Lung microvascular endothelial cell (primary cell): ENCODE measurements around the gene PPRC1. TPM values are rescaled to one million over a fixed set of nuclear protein-coding genes. Genes with fewer than 3 reads are reported as not detected.

Experiments
- DNase-seq, 2 donors: peaks; one replicate each; pipeline versions ENCODE4 v3.0.0 to v3.0.0-alpha.2; 2010; ENCODE audit warnings: low read depth in 2 of 2
- total RNA-seq: library from RNA; depleted of rRNA; stranded (reverse); fragments of >200 nt; gene quantifications from 2 replicates; pipeline ENCODE4 v1.2.1, GENCODE V29; 2014

The PPRC1 gene
- total RNA-seq, 1 donor from 2014 or later, result 8.9 TPM

DNA sequence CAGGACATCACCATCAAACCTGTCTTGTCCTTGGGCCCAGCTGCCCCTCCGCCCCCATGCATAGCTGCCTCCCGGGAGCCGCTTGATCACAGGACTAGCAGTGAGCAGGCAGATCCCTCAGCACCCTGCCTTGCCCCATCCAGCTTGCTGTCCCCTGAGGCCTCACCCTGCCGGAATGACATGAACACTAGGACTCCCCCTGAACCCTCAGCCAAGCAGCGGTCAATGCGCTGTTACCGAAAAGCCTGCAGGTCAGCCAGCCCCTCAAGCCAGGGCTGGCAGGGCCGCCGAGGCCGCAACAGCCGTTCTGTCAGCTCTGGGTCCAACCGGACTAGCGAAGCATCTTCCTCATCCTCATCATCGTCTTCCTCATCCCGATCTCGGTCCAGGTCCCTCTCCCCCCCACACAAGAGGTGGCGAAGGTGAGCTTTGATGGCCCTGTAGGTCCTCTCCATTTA is 14.2 kb downstream of the PPRC1 start:
- no peak for DNase-seq

DNA sequence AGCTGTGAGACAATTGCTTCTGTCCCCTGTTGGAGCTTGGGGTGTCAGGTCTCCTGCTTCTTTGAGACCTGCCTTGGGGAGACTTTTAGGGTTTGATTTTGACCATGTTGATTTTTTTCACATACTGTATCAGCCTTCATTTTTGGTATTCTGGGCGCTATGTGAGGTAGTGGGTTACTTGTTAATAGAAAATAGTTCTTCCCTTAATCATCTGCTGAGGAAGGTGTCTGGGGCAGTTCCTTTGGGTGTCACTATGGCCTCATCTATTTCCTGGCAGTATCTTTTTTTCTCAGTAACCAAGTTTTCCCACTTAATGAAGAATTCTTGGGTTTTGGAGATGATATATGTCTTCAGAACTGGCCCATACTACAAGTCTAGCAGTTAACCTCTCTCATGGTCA is 14.7 kb downstream of the PPRC1 start:
- no peak for DNase-seq

DNA sequence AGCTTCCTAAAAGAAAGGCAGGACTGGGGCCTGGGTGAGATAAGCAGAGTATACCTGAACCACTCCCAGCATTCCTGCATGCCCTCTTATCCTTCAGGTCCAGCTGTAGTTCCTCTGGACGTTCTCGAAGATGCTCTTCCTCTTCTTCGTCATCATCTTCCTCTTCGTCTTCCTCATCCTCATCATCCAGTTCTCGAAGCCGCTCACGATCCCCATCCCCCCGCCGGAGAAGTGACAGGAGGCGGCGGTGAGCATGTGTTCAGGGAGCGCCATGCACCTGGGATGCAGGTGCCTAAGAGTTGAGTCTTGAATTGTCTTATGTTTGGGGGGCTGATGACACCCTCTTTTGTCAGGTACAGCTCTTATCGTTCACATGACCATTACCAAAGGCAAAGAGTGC is 15.4 kb downstream of the PPRC1 start:
- no peak for DNase-seq

DNA sequence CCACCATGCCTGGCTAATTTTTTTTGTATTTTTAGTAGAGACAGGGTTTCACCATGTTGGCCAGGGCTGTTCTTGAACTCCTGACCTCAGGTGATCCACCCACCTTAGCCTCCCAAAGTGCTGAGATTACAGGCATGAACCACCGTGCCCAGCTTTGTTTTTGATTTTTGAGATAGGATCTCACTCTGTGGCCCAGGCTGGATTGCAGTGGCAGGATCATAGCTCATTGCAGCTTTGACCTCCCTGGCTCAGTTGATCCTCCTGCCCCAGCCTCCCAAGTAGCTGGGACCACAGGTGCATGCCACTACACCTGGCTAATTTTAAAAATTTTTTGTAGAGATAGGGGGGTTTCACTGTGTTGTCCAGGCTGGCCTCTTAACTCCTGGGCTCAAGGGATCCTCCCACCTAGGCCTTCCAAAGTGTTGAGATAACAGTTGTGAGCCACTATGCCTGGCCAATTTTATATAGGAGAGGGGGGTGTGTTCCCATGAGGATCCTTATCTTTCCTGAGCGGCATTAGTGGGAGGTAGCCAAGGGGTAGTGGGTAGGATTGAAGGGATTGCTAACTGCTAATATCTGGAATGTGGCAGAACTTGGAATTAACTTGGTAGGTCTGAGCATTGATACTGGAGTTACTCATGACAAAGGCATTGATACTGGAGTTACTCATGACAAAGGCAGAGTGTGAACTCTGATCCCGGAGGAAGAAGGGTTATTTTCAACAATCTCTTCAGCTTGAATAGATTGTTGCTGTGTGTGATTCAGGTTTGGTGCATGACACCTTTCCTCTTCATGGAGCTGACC is 18.3 kb downstream of the PPRC1 start:
- DNase-seq, result peak in 1 of 2 donors; percentile 57

DNA sequence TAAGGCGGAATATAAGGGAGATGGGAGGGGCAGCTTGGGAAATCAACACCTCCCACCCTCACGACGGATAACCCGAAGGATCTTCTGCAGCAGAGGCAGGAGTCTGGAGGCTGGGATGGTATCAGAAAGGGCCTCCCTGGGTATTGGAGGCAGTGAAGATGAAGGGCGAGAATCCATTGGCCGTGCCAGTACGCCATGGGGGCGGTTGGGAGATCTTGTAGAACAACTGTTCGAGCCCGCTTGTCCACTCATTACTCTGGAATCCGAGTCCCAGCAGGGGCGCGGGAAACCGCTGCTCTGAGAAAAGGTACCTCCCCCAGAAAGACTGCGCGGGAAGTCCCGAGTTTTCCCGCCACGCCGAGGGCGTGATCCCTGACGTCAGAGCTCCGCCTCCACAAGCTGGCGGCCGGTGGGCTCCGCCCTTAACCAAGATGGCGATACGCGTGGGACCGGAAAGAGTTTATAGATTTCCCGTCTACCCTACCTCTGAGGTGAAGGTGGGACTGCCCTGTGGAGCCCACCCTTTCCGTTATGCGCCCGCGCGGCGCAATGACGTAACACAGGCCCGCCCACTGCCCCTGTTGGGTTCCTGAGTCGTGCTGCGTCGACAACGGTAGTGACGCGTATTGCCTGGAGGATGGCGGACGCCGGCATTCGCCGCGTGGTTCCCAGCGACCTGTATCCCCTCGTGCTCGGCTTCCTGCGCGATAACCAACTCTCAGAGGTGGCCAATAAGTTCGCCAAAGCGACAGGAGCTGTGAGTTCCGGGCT is 19.1 kb downstream of the PPRC1 start, which contains the start of gene NOLC1:
TSS of gene NOLC1 (plus strand) at position 616 of the 771 bp plus-strand sequence. CDS start at position 638, 22 bp downstream.
- DNase-seq, result peak; percentile 99 to 100

DNA sequence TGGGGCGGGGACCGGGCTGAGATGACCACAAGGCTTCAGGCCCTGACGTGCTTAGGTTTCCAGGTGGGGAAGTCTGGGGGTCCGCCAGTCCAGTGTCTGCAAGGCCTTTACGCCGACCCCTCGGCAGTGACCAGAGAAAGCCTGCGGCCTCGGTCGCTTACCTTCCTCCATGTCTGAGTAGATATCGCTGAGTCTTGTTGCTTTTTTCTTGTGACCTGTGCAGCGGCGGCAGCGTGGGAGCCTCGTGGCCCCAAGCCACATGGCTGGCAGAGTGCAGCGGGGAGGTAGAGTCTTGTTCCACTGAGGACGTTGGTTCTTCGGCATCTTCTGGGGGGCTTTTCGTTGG is 19.7 kb downstream of the PPRC1 start:
- peak; percentile 31 to 45 for DNase-seq

DNA sequence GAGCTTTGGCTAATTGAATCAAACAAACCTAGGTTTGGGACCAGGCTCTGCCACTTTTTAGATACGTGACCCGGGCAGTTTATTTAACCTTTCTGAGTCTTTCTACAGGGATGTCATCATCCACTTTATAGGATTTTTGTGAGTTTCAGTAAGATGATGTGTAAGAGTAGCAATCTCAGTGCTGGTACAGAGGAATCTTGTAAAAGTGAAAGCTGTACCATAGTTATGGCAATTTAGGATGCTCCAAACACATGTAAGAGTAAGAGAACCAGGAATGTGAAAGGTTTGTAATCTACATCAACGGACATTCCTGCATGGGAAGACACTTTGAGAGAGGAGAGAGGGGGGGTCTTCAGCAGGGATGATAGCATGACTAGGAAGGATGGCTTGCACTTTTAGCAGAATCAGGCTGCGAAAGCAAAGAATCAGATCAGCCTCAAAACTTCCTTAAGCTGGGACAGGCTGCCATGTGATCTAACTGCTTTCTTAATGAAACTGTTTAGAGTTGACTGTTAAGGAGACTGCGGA is 20.3 kb downstream of the PPRC1 start:
- no peak for DNase-seq

DNA sequence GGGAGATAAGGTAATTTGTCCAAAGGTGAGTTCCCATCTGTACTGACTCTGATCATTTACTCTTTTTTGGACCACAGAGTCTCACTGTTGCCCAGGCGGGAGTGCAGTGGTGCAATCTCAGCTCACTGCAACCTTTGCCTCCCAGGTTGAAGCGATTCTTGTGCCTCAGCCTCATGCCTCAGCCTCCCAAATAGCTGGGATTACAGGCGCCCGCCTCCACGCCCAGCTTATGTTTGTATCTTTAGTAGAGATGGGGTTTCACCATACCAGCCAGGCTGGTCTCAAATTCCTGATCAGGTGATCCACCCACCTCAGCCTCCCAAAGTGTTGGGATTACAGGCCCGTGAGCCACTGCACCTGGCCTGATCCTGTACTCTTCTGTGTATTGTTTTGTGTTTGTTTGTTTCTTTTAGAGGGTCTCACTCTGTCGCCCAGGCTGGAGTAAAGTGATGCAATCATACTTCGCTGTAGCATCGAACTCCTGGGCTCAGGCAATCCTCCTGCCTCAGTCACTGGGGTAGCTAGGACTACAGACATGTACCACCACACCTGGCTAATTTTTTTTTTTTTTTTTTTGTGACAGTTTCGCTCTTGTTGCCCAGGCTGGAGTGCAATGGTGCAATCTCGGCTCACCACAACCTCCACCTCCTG is 21.8 kb downstream of the PPRC1 start:
- no peak for DNase-seq

DNA sequence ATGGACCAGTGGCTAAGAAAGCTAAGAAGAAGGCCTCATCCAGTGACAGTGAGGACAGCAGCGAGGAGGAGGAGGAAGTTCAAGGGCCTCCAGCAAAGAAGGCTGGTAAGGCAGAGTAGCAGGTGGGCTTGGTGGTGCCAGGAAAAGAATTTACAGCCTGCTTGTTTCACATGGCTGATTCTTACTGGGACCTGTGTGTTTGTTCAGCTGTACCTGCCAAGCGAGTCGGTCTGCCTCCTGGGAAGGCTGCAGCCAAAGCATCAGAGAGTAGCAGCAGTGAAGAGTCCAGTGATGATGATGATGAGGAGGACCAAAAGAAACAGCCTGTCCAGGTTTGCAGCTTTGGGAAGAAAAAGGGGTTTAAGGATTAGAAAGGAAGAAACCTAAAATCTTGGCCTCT is 24.4 kb downstream of the PPRC1 start:
- DNase-seq, result no peak

DNA sequence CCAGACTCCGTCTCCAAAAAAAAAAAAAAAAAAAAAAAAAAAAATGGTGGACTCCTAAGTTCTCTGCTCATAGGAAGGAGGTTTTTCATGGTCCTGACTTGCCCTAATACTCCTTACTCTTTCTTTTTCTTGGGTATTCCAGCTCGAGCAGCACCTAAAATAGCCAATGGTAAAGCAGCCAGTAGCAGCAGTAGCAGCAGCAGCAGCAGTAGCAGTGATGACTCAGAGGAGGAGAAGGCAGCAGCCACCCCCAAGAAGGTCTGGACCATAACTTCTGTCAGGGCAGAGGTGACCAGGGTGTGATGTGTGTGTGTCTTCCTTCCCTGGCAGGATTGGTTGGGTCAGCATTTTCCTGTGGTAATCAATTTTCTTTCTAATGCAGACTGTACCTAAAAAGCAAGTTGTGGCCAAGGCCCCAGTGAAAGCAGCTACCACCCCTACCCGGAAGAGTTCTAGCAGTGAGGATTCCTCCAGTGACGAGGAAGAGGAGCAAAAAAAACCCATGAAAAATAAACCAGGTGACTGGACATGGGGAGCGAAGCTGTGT is 26.3 kb downstream of the PPRC1 start:
- DNase-seq, result no peak

DNA sequence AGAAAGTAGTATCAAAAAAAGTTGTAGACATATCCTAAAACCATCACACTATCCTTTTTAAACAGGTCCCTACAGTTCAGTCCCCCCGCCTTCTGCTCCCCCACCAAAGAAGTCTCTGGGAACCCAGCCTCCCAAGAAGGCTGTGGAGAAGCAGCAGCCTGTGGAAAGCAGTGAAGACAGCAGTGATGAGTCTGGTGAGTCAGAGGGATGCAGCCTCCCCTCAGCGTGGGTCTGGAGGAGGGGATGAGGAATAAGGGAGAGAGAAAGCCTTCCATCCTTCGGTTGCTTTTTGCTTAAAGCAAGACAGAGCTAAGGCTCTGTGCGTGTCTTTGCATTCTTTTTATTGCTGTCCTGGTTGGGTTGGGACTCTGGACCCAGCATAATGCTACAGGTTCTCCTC is 27.0 kb downstream of the PPRC1 start:
- no peak for DNase-seq

DNA sequence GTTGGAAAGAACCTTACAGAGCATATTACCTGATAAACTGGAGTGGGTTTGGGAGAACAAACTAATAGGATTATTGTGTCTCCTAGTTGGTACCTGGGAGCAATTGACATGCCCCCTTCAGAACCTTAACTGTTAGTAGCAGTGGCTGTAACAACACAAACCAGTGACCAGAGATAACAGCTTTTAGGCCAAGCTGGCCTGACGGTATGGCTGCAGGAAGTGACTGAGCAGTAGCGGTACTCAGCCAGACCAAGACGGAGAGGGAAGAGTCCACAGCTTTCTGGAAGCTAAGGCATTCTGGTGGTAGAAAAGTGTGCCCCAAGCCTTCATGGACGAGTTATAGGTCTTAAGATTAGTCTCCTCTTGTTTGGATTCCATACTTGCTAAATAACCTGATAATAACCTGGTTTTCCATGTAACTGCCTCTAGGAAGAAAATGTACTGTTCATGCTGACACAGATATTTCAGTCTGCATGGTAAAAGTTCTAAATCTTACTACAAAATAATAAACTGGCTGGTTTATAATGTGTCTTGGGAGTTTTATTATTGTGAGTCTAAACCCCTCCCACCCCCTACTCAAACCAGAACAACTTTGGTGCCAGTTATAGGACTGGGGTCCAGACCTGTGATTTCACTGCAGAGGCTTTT is 30.6 kb downstream of the PPRC1 start:
- peak in 1 of 2 donors; percentile 19 for DNase-seq

DNA sequence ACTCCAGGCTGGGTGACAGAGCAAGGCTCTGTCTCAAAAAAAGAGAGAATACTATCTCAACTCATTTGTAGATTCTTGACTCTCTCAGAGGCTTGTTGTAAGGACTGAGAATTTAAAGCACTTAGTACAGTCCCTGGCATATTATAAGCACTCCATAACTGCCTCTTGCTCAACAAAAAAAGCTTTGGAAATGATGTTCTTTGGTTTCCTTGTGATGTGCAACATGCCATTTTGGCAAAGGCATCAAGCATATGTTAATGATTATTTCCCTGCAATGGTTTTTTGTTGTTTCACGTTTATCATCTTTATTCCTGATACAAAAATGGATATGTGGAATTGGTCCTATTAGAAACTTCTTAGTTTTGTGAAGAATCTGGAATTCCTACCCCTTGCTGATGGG is 35.0 kb downstream of the PPRC1 start:
- DNase-seq, result no peak

DNA sequence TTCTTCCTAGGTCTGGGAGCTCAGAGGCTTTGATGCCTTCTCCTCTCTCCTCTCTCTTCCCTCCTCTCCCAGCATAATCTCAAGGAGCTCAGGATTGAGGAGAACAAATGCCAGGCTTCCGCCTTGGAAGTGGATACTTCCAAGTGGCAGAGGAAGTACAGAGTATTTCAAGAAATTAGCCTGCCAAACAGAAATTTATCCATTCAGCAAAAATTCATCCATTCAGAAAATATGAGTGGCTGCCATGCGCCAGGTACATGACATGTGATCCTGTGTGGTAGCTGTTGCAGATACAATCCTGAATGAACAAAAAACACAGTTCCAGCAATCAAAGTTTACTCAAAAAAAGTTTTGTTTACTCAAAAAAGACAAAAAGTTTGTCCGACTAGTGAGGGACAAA is 37.8 kb downstream of the PPRC1 start:
- no peak for DNase-seq

DNA sequence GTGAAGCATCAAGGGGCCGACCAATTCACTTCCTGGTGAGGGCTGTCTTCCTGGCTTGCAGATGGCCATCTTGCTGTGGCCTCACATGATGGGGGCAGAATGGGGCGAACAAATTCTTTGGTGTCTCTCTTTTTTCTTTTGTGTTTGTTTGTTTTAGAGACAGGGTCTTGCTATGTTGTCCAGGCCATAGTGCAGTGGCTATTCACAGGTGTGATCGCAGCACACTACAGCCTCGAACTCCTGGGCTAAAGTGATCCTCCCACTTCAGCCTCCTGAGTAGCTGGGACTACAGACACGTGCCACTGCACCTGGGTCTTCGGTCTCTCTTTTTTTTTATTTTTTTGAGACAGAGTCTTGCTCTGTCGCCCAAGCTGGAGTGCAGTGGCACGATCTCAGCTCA is 39.4 kb downstream of the PPRC1 start:
- DNase-seq, result no peak

DNA sequence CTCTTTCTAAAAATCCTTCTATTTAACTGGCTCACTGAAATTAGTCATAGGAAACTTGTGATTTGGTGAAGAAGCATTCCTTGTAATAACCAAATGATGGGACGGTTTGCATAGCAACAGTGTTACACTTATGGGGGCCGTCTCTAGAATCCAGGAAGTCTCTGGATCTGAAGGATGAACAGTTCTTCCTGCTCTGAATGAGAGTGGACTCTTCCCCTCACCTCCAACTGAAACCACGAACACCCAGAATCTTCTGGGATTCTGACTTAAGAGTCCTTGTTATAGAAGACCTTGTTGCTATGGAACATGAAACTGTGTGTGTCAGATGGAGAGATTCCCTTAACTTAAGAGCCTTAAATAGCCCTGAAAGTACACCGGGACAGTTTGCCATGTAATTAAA is 42.6 kb downstream of the PPRC1 start:
- peak in 1 of 2 donors; percentile 19 for DNase-seq

DNA sequence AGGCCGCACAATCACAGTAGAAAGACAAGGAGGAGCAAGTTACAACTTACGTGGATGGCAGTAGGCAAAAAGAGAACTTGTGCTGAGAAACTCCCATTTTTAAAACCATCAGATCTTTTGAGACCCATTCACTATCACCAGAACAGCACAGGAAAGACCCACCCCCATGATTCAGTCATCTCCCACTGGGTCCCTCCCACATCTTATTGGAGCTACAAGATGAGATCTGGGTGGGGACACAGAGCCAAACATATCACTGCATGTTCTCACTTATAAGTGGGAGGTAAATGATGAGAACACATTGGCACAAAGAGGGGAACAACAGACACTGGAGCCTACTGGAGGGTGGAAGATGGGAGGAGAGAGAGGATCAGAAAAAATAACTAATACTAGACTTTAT is 51.8 kb downstream of the PPRC1 start:
- no peak for DNase-seq

DNA sequence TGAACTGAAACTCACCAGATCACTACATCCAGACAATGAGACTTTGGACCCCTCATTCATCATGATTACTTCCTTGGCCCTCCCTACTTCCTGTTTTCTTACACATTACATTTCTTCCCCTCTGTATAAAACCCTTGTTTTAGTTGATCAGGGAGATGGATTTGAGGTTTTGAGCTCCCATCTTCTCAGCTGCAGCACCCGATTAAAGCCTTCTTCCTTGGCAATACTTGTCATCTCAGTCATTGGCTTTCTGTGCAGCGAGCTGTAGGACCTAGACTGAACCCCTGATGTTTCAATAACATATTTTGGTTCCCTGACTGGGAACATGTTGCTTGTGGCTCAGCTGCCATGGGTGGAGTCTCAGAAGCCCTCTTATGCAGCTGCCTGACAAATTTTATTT is 52.4 kb downstream of the PPRC1 start:
- DNase-seq, result no peak

DNA sequence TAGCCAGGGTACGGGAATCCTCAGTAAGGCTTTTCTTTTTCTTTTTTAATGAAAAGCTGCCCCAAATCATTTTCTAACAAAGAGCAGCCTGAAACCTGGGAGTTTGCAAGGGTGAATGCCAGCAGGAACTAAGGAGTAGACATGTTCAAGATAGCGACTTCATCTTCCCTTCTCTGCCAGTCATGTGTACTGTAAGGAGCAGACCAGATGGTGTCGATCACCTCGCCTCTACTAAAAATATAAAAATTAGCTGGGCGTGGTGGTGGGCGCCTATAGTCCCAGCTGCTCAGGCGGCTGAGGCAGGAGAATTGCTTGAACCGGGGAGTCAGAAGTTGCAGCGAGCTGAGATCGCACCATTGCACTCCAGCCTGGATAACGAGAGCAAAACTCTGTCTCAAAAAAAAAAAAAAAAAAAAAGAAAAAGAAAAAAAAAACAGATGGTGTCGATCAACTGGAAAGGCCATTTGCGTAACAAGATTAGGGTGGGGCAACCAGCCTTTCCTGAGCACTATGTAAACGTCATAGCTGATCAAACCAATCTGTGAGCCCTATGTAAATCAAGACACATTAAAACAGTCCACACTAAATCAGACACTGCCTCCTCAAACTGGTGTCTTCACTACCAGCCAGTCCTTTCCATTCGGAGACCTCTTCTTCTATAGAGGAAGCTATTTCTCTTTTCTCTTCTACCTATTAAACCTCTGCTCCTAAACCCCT is 53.1 kb downstream of the PPRC1 start:
- no peak for DNase-seq

DNA sequence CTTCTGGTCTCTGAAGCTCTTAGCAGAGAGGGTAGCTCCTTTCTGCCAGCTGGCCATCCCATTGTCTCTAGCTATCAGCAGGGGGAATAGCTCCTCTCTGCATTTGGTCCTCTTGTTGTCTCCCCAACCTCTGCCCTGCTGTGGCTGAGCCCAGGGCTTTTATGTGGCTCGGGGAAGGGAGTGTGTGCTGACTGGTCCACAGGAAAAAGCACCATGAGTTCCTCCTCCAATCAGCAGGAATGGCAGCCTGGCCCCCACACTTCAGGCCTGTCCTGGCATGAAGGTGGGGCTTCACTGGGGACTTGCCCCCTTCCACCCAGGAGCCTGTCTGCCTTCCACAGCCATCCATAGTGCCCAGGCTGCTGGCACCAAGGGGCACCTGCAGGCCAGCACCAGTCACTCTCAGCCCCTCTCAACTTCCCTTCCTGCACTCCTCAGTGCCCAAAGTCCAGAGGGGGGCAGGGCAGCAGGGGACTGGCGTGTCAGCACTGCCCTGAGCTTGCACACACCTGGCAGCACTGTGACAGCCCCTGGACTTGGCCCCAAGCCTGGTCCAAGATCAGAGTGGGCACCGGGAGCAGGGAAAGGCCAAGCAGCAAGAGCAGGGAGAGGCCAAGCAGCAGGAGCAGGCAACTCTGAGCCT is 55.6 kb downstream of the PPRC1 start:
- no peak for DNase-seq
